Mucosa of descending colon (tissue), 3 donors: ENCODE results near the gene IWS1. TPM values are rescaled to one million over a fixed set of nuclear protein-coding genes. Genes with fewer than 3 reads are reported as not detected.

Experiments used
- ATAC-seq: fragments of 200-7000 bp; cut with Tn5 transposase; one replicate; pipeline ENCODE4 v1.9.1; 2020; ENCODE audit warnings: mild to moderate bottlenecking, moderate library complexity
- DNase-seq, 3 donors: peaks; one replicate each; pipeline ENCODE4 v3.0.0-alpha.2; 2020
- H3K36me3 ChIP-seq: fragments of 200-600 bp; one replicate; pipeline ENCODE4 v1.8.0; 2021; ENCODE audit warnings: low read depth, mild to moderate bottlenecking
- H3K4me1 ChIP-seq: fragments of 200-600 bp; one replicate; pipeline ENCODE4 v1.8.0; 2021; ENCODE audit warnings: low read depth, mild to moderate bottlenecking
- H3K4me3 ChIP-seq: fragments of 200-600 bp; one replicate; pipeline ENCODE4 v1.8.0; 2021; ENCODE audit warnings: mild to moderate bottlenecking
- H3K9me3 ChIP-seq: fragments of 200-600 bp; one replicate; pipeline ENCODE4 v1.8.0; 2021; ENCODE audit warnings: mild to moderate bottlenecking
- CTCF ChIP-seq: fragments of 200-600 bp; IDR thresholded peaks from one replicate; pipeline ENCODE4 v1.8.0; 2022; ENCODE audit warnings: antibody characterized with exemption, mild to moderate bottlenecking
- intact Hi-C, 2 donors: fragments of 100-400 bp; cut with DNase I in 1 of 2; cut with micrococcal nuclease in 1 of 2; formaldehyde crosslinking; loops; one replicate each; pipeline versions ENCODE4 v1.11.0 to v1.11.1; 2022; cut with DNase I, micrococcal nuclease
- total RNA-seq, 3 donors: library from RNA; stranded (reverse); fragmentation: NEBNext Ultra II Directional in 2 of 3; extraction: Animal tissue kit (Norgen Biotek cat#: 25700) in 2 of 3; gene quantifications; one replicate each; pipeline versions ENCODE4 v1.2.1 to v1.2.4, GENCODE V29; 2021 to 2023
- donor health status: DM: no; HTN: no; CAD: no; lungs with moderate emphysema.
- donor health status: DM: no; HTN: no; CAD: no.
- donor health status: DM: no; HTN: yes; CAD: no.

Gene IWS1
- total RNA-seq, 3 donors from 2014 or later, result 32.3 to 38.4 (median 33.2) TPM

- ATAC-seq, result no peak
- intact Hi-C loops, result no loop called here
- no peak for DNase-seq
- peaks cover 18% of the 10 kb centered on the region for H3K36me3 ChIP-seq
- H3K9me3 ChIP-seq, result no peaks in the 10 kb centered on the region
- H3K4me3 ChIP-seq, result no peak overlapping the region
- H3K4me1 ChIP-seq, result peaks cover 7% of the 10 kb centered on the region
- TF ChIP-seq CTCF, result no peak
Measured at GRCh38 chr2:127482031-127482430, 44.3 kb downstream of the IWS1 start.

GRCh38 chr2:127479866-127480743 lies 46.2 kb downstream of the IWS1 start:
- no peak for TF ChIP-seq CTCF
- Histone ChIP-seq H3K4me1 (peaks cover 9% of the 10 kb centered on the region), H3K4me3 (no peak overlapping the region), H3K9me3 (peaks cover 2% of the 10 kb centered on the region), H3K36me3 (peaks cover 12% of the 10 kb centered on the region)
- no peak for DNase-seq
- ATAC-seq, result no peak
- intact Hi-C loops, result loop anchor here (5.0 to 10.0 kb wide), 3 partner anchors 145 to 283 kb away; no protein-coding TSS in a partner anchor

- TF ChIP-seq CTCF, result no peak
- peaks cover 2% of the 10 kb centered on the region for H3K9me3 ChIP-seq
- intact Hi-C loops, result loop anchor here (5.0 to 10.0 kb wide), 3 partner anchors 145 to 282 kb away; no protein-coding TSS in a partner anchor
- no peak overlapping the region for H3K4me3 ChIP-seq
- ATAC-seq (peak; percentile 73), DNase-seq (no peak)
- peaks cover 9% of the 10 kb centered on the region for H3K4me1 ChIP-seq
- peaks cover 8% of the 10 kb centered on the region for H3K36me3 ChIP-seq
Measured at GRCh38 chr2:127479219-127479825, 47.0 kb downstream of the IWS1 start.

- TF ChIP-seq CTCF, result no peak
- intact Hi-C loops, result loop anchor here (5.0 to 10.0 kb wide), 3 partner anchors 141 to 278 kb away; no protein-coding TSS in a partner anchor
- no peak for ATAC-seq
Measured at GRCh38 chr2:127475788-127476187, 50.5 kb downstream of the IWS1 start.

GRCh38 chr2:127472268-127472667 lies 54.0 kb downstream of the IWS1 start:
- intact Hi-C loops, result loop anchor here (10.0 kb wide), 2 partner anchors 137 to 147 kb away; no protein-coding TSS in a partner anchor

More at GRCh38 chr2:127475788-127476187, 50.5 kb downstream of the IWS1 start:
- H3K36me3 ChIP-seq, result peaks cover 3% of the 10 kb centered on the region
- no peak for DNase-seq
- H3K4me1 ChIP-seq, result peaks cover 23% of the 10 kb centered on the region
- no peak overlapping the region for H3K4me3 ChIP-seq
- peaks cover 2% of the 10 kb centered on the region for H3K9me3 ChIP-seq

More at GRCh38 chr2:127472268-127472667, 54.0 kb downstream of the IWS1 start:
- peaks cover 20% of the 10 kb centered on the region for H3K4me1 ChIP-seq
- ATAC-seq (no peak), DNase-seq (no peak)
- peaks cover 2% of the 10 kb centered on the region for H3K9me3 ChIP-seq
- TF ChIP-seq CTCF, result no peak
- H3K4me3 ChIP-seq, result no peak overlapping the region
- H3K36me3 ChIP-seq, result no peaks in the 10 kb centered on the region
